Gastrocnemius medialis (tissue), 4 donors: ENCODE results near the gene AKAP17A. TPM values are rescaled to one million over a fixed set of nuclear protein-coding genes. Genes with fewer than 3 reads are reported as not detected.
"Not testable (repeated sequence)": the region's sequence is repeated elsewhere in the genome, so short reads cannot be mapped to it uniquely, and the experiment has no call there.

Source experiments
- ATAC-seq, 2 donors: fragments of 150-250 bp; one replicate each; pipeline ENCODE4 v1.9.1; 2016
- DNase-seq, 2 donors: peaks; one replicate each; pipeline ENCODE4 v3.0.0-alpha.2; 2019
- H3K27ac ChIP-seq, 4 donors: fragments of 200-600 bp; sonication (generic); 1 replicate in 1 of 4; 2 replicates in 3 of 4; pipeline ENCODE4 v1.5.1; 2016 to 2018; ENCODE audit warnings: mild to moderate bottlenecking in 2 of 4, moderate library complexity in 1 of 4
- H3K27me3 ChIP-seq, 3 donors: fragments of 200-600 bp; sonication (generic) in 2 of 3; 1 replicate in 1 of 3; 2 replicates in 2 of 3; pipeline versions ENCODE4 v1.5.1 to v1.6.0; 2016 to 2019; ENCODE audit warnings: mild to moderate bottlenecking in 1 of 3, moderate library complexity in 1 of 3
- H3K36me3 ChIP-seq, 2 donors: fragments of 200-600 bp; sonication (generic) in 1 of 2; one replicate each; pipeline ENCODE4 v1.5.1; 2017 to 2018
- H3K4me1 ChIP-seq, 2 donors: fragments of 200-600 bp; sonication (generic) in 1 of 2; one replicate each; pipeline ENCODE4 v1.5.1; 2016 to 2017; ENCODE audit warnings: mild to moderate bottlenecking in 2 of 2
- H3K4me3 ChIP-seq, 4 donors: fragments of 200-600 bp; sonication (generic) in 3 of 4; 1 replicate in 1 of 4; 2 replicates in 3 of 4; pipeline ENCODE4 v1.5.1; 2016 to 2019; ENCODE audit warnings: mild to moderate bottlenecking in 2 of 4
- H3K9me3 ChIP-seq, 3 donors: fragments of 200-600 bp; sonication (generic) in 2 of 3; 1 replicate in 1 of 3; 2 replicates in 2 of 3; pipeline ENCODE4 v1.5.1; 2016 to 2019
- POLR2A ChIP-seq, 2 donors: fragments of 450-650 bp; IDR thresholded peaks; one replicate each; pipeline ENCODE4 v1.6.1; 2017; ENCODE audit warnings: antibody characterized with exemption in 2 of 2, mild to moderate bottlenecking in 2 of 2, moderate library complexity in 2 of 2
- in situ Hi-C, 4 donors: fragments of 200-750 bp; cut with MboI; loops; one replicate each; pipeline versions ENCODE4 v1.15.0 to v1.8.0; 2017; ENCODE audit warnings: low sequenced_read_pairs in 4 of 4
- intact Hi-C: fragments of 100-400 bp; cut with DNase I; formaldehyde crosslinking; loops from one replicate; pipeline ENCODE4 v1.15.1; 2023; ENCODE audit warnings: low total_unique reads
- total RNA-seq, 4 donors: library from RNA; depleted of rRNA; stranded (reverse); fragments of >200 nt; gene quantifications; one replicate each; pipeline versions ENCODE4 v1.1.0 to v1.2.3, GENCODE V29; 2016
- TF ChIP-seq, protein P1 (sequence below), 5 experiments: fragments of 450-650 bp in 3 of 5; fragments of 200-600 bp in 2 of 5; sonication (generic) in 2 of 5; IDR thresholded peaks in 4 of 5; conservative IDR thresholded peaks in 1 of 5; 1 replicate in 4 of 5; 2 replicates in 1 of 5; pipeline ENCODE4 v1.5.1; 2016 to 2019; ENCODE audit warnings: antibody characterized with exemption in 5 of 5, mild to moderate bottlenecking in 3 of 5, moderate library complexity in 3 of 5

Gene AKAP17A
- total RNA-seq, 4 donors from 2014 or later: 14.1 to 15.9 (median 14.5) TPM

DNA sequence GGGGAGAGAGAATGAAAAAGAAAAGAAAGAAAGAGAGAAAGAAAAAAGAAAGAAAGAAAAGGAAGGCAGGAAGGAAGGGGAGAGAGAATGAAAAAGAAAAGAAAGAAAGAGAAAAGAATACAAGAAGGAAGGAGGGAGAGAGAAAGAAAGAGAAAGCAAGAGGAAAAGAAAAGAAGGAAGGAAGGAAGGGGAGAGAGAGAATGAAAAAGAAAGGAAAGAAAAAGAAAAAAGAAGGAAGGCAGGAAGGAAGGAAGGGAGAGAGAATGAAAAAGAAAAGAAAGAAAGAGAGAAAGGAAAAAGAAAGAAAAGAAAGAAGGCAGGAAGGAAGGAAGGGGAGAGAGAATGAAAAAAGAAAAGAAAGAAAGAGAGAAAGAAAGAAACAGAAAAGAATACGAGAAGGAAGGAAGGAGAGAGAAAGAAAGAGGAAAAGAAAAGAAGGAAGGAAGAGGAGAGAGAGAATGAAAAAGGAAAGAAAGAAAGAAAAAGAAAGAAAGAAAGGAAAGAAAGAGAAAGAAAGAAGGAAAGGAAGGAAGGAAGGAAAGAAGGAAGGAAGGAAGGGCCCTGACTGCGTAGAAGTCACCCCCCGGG lies 39.4 kb upstream of the AKAP17A start:
- no peak for TF ChIP-seq POLR2A (IDR thresholded peaks at IDR 0.05)
- TF ChIP-seq, protein P1, sequence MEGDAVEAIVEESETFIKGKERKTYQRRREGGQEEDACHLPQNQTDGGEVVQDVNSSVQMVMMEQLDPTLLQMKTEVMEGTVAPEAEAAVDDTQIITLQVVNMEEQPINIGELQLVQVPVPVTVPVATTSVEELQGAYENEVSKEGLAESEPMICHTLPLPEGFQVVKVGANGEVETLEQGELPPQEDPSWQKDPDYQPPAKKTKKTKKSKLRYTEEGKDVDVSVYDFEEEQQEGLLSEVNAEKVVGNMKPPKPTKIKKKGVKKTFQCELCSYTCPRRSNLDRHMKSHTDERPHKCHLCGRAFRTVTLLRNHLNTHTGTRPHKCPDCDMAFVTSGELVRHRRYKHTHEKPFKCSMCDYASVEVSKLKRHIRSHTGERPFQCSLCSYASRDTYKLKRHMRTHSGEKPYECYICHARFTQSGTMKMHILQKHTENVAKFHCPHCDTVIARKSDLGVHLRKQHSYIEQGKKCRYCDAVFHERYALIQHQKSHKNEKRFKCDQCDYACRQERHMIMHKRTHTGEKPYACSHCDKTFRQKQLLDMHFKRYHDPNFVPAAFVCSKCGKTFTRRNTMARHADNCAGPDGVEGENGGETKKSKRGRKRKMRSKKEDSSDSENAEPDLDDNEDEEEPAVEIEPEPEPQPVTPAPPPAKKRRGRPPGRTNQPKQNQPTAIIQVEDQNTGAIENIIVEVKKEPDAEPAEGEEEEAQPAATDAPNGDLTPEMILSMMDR (IDR thresholded peaks at IDR 0.05 in 4 of 5, conservative IDR thresholded peaks at IDR 0.05 in 1 of 5): no peak
- DNase-seq (no peak), ATAC-seq (no peak)
- Histone ChIP-seq H3K9me3 (no peaks in the 10 kb centered on the region), H3K36me3 (no peaks in the 10 kb centered on the region), H3K27ac (no peak overlapping the region), H3K4me3 (no peak overlapping the region), H3K4me1 (no peaks in the 10 kb centered on the region), H3K27me3 (no peaks in the 10 kb centered on the region)
- in situ Hi-C loops (no loop called here), intact Hi-C loops (no loop called here)

DNA sequence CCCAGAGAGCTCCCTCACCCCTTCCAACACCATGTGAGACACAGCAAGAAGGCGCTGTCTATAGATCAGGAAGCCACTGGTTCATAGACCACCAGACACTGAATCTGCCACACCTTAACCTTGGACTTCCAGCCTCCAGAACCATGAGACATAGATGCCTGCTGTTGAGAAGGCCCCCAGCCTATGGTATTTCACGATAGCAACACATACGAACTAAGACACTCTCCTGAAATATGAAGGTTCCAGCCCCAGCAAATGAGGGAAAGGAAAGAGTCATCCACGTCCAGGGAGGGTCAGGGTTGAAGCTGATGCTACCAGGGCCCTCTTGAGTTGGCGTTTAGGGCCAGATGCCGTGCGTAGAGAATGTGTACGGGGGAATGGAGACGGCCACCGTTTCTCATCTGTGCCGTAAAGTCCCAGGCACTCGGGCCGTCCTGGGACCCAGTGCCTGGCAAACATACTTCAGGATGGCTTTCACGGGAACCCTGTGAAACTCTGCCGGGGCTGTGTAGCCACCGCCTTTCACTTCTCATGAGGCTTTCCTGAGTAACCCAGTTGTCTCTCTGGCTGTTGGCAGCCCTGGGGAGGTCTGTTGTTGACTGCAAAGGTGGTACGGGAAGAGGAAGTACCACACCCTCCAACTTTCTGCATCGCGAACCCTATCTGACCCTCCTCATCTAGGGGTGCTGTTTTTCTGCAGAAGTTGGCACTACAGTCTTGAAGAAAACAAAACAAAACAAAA lies 36.8 kb upstream of the AKAP17A start:
- DNase-seq (no peak), ATAC-seq (no peak)
- in situ Hi-C loops: no loop called here
- H3K9me3 ChIP-seq: no peaks in the 10 kb centered on the region
- H3K4me3 ChIP-seq: no peak overlapping the region
- no peaks in the 10 kb centered on the region for H3K27me3 ChIP-seq
- no peaks in the 10 kb centered on the region for H3K4me1 ChIP-seq
- intact Hi-C loops: no loop called here
- TF ChIP-seq, protein P1 (IDR thresholded peaks at IDR 0.05 in 4 of 5, conservative IDR thresholded peaks at IDR 0.05 in 1 of 5): no peak
- TF ChIP-seq POLR2A (IDR thresholded peaks at IDR 0.05): no peak
- H3K27ac ChIP-seq: peak overlapping the region in 1 of 4 donors; percentile 27
- H3K36me3 ChIP-seq: no peaks in the 10 kb centered on the region

DNA sequence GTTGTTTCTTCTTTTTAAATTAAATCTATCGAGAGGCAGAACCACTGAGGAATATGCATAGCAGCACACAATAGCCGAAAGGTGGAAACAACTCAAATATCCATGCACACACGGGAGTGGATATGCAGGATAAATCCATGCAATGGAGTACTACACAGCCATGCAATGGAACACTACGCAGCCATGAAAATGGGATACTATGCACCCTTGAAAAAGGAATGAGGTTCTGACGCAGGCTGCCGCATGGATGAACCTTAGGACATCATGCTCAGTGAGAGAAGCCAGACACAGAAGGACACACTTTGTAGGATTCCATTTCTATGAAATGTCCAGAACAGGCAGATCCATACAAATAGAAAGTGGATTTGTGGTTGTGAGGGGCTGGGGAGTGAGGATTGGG lies 36.0 kb upstream of the AKAP17A start:
- no peaks in the 10 kb centered on the region for H3K4me1 ChIP-seq
- ATAC-seq (no peak), DNase-seq (no peak)
- no peak overlapping the region for H3K4me3 ChIP-seq
- in situ Hi-C loops: no loop called here
- intact Hi-C loops: no loop called here
- TF ChIP-seq, protein P1 (IDR thresholded peaks at IDR 0.05 in 4 of 5, conservative IDR thresholded peaks at IDR 0.05 in 1 of 5): no peak
- TF ChIP-seq POLR2A (IDR thresholded peaks at IDR 0.05): no peak
- H3K27me3 ChIP-seq: no peaks in the 10 kb centered on the region
- no peaks in the 10 kb centered on the region for H3K36me3 ChIP-seq
- no peaks in the 10 kb centered on the region for H3K9me3 ChIP-seq
- H3K27ac ChIP-seq: peak overlapping the region in 1 of 4 donors; percentile 27

DNA sequence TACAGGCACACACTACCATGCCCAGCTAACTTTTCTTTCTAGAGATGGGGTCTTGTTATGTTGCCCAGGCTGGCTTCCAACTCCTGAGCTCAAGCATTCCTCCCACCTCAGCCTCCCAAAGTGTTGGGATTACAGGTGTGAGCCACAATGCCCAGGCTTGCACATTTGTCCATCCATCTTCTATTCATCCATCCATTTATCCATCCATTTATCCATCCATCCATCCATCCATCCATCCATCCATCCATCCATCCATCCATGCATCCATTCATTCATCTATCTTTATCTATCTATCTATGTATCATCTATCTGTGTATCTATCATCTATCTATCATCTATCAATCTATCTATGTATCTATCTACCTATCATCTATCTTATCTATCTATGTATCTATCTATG lies 34.0 kb upstream of the AKAP17A start:
- in situ Hi-C loops, intact Hi-C loops, DNase-seq, H3K9me3 ChIP-seq, H3K4me3 ChIP-seq, ATAC-seq, H3K36me3 ChIP-seq, H3K27me3 ChIP-seq, H3K27ac ChIP-seq, H3K4me1 ChIP-seq: not testable (repeated sequence)

DNA sequence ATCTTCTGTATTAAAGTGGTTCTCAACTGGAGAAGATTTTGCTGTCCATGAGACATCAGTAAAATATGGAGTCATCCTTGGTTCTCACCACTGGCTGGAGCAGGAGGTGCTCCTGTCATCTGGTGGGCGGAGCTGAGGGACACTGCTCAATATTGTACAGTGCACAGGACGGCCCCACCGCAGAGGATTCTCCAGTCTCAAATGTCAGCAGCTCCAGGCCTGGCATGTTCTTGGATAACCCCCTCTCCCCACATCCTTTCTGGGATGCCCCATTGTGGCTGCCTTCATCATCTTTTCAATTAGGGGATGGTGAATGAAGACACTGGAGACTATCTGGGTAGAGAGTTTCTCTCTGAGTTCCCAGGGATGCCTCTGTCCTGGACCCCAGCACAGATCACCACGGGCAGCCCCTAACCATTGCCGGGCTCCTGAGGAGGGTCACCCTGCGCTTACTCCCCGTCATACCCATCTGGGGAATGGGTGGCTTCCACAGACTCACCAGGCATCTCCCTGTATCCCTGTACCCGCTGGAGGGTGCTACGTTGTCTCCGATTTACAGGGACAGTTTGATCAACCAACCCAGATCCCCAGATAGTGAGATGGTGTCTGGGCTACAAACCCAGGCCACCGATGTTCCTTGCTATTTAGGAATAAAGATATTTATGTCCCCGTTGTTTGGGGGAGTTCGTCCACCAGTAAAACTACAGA lies 32.5 kb upstream of the AKAP17A start:
- Histone ChIP-seq H3K4me1 (no peaks in the 10 kb centered on the region), H3K27ac (no peak overlapping the region), H3K9me3 (no peaks in the 10 kb centered on the region), H3K4me3 (no peak overlapping the region), H3K27me3 (no peaks in the 10 kb centered on the region), H3K36me3 (no peaks in the 10 kb centered on the region)
- ATAC-seq: no peak
- DNase-seq: no peak
- intact Hi-C loops: no loop called here
- in situ Hi-C loops: no loop called here
- no peak for TF ChIP-seq POLR2A (IDR thresholded peaks at IDR 0.05)
- TF ChIP-seq, protein P1 (IDR thresholded peaks at IDR 0.05 in 4 of 5, conservative IDR thresholded peaks at IDR 0.05 in 1 of 5): no peak
